Measurements from ENCODE around the gene OST4.

The OST4 gene

DNA sequence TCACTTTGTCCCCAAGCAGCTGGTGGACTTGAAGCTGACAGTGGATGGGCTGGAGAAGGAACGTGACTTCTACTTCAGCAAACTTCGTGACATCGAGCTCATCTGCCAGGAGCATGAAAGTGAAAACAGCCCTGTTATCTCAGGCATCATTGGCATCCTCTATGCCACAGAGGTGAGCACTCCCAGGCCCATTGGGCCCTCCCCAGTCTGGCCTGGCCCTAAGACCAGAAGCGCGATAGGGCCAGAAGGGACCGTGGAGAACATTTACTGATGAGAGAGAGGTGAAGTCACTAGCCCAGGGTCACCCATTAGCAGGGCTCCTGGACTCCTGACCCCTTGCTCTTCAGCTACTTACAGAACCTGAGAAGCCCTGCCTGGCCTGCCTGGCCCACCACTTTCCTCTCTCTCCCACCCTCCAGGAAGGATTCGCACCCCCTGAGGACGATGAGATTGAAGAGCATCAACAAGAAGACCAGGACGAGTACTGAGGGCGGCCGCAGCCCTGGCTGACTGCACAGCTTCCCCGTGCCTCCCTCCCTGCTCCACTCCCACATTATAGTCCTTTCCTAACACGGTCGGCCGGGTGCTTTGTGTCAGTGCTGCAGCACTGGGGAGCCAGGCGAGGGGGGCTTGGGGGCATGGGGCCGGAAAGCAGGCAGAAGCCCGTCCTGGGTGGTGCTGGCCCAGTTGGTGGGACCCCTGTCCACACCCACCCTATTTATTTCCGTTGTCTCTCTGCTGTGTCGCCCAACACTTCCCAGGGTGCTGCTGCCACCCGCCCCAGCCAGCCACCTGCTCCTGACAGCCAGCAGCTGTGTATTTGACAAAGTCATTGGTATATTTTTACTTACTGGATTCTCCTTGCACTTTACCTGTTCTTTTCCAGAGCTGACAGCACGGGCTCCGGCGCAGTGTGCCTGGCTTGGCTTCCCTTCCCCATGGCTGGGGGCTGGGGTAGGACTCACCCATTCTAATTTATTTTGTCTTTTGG, 45.3 kb downstream of the OST4 start:
- peaks cover 4% of the 10 kb centered on the region for H3K4me1 ChIP-seq (ENCODE audit: insufficient read depth, insufficient read length)
- H3K9me3 ChIP-seq (ENCODE audit: insufficient read depth, low read length): no peaks in the 10 kb centered on the region
- no peak for TF ChIP-seq SUZ12 (IDR thresholded peaks at IDR 0.05; ENCODE audit: extremely low read depth, insufficient read depth, insufficient read length)
- TF ChIP-seq YY1 (IDR thresholded peaks at IDR 0.05; ENCODE audit: insufficient read depth, insufficient read length): no peak
- no peak for TF ChIP-seq ZNF274 (IDR thresholded peaks at IDR 0.05; ENCODE audit: low read depth, low read length)
- H3K36me3 ChIP-seq (ENCODE audit: insufficient read depth, insufficient read length, low read length): peaks cover 56% of the 10 kb centered on the region
- no peak for DNase-seq (ENCODE audit: low read depth, low spot score)
- H3K4me3 ChIP-seq (ENCODE audit: insufficient read length, low read depth): no peak overlapping the region
- H3K9ac ChIP-seq (ENCODE audit: insufficient read length, low read depth): no peak overlapping the region
- H3K27me3 ChIP-seq (ENCODE audit: insufficient read depth, insufficient read length): no peaks in the 10 kb centered on the region

- no peak for DNase-seq (ENCODE audit: low read depth, low spot score)
- TF ChIP-seq YY1 (IDR thresholded peaks at IDR 0.05; ENCODE audit: insufficient read depth, insufficient read length) (no peak), ZNF274 (IDR thresholded peaks at IDR 0.05; ENCODE audit: low read depth, low read length) (no peak), SUZ12 (IDR thresholded peaks at IDR 0.05; ENCODE audit: extremely low read depth, insufficient read depth, insufficient read length) (no peak)
- no peaks in the 10 kb centered on the region for H3K9me3 ChIP-seq (ENCODE audit: insufficient read depth, low read length)
- H3K27me3 ChIP-seq (ENCODE audit: insufficient read depth, insufficient read length): no peaks in the 10 kb centered on the region
- H3K36me3 ChIP-seq (ENCODE audit: insufficient read depth, insufficient read length, low read length): peaks cover 50% of the 10 kb centered on the region
- no peak overlapping the region for H3K4me3 ChIP-seq (ENCODE audit: insufficient read length, low read depth)
- peaks cover 7% of the 10 kb centered on the region for H3K4me1 ChIP-seq (ENCODE audit: insufficient read depth, insufficient read length)
- no peak overlapping the region for H3K9ac ChIP-seq (ENCODE audit: insufficient read length, low read depth)
Observed at GRCh38 chr2:27025281-27025800, 46.1 kb downstream of the OST4 start.

GRCh38 chr2:27024812-27025211, 46.6 kb downstream of the OST4 start:
- H3K36me3 ChIP-seq (ENCODE audit: insufficient read depth, insufficient read length, low read length): peaks cover 45% of the 10 kb centered on the region
- TF ChIP-seq SUZ12 (IDR thresholded peaks at IDR 0.05; ENCODE audit: extremely low read depth, insufficient read depth, insufficient read length) (no peak), YY1 (IDR thresholded peaks at IDR 0.05; ENCODE audit: insufficient read depth, insufficient read length) (no peak), ZNF274 (IDR thresholded peaks at IDR 0.05; ENCODE audit: low read depth, low read length) (no peak)
- no peaks in the 10 kb centered on the region for H3K27me3 ChIP-seq (ENCODE audit: insufficient read depth, insufficient read length)
- no peak overlapping the region for H3K9ac ChIP-seq (ENCODE audit: insufficient read length, low read depth)
- H3K4me1 ChIP-seq (ENCODE audit: insufficient read depth, insufficient read length): peaks cover 8% of the 10 kb centered on the region
- no peak overlapping the region for H3K4me3 ChIP-seq (ENCODE audit: insufficient read length, low read depth)
- H3K9me3 ChIP-seq (ENCODE audit: insufficient read depth, low read length): no peaks in the 10 kb centered on the region
- no peak for DNase-seq (ENCODE audit: low read depth, low spot score)

GRCh38 chr2:27024188-27024587, 47.3 kb downstream of the OST4 start:
- H3K4me3 ChIP-seq (ENCODE audit: insufficient read length, low read depth): no peak overlapping the region
- peaks cover 39% of the 10 kb centered on the region for H3K36me3 ChIP-seq (ENCODE audit: insufficient read depth, insufficient read length, low read length)
- no peak for TF ChIP-seq YY1 (IDR thresholded peaks at IDR 0.05; ENCODE audit: insufficient read depth, insufficient read length)
- TF ChIP-seq ZNF274 (IDR thresholded peaks at IDR 0.05; ENCODE audit: low read depth, low read length): no peak
- TF ChIP-seq SUZ12 (IDR thresholded peaks at IDR 0.05; ENCODE audit: extremely low read depth, insufficient read depth, insufficient read length): no peak
- peaks cover 8% of the 10 kb centered on the region for H3K4me1 ChIP-seq (ENCODE audit: insufficient read depth, insufficient read length)
- no peak overlapping the region for H3K9ac ChIP-seq (ENCODE audit: insufficient read length, low read depth)
- no peaks in the 10 kb centered on the region for H3K9me3 ChIP-seq (ENCODE audit: insufficient read depth, low read length)
- H3K27me3 ChIP-seq (ENCODE audit: insufficient read depth, insufficient read length): no peaks in the 10 kb centered on the region
- no peak for DNase-seq (ENCODE audit: low read depth, low spot score)

DNA sequence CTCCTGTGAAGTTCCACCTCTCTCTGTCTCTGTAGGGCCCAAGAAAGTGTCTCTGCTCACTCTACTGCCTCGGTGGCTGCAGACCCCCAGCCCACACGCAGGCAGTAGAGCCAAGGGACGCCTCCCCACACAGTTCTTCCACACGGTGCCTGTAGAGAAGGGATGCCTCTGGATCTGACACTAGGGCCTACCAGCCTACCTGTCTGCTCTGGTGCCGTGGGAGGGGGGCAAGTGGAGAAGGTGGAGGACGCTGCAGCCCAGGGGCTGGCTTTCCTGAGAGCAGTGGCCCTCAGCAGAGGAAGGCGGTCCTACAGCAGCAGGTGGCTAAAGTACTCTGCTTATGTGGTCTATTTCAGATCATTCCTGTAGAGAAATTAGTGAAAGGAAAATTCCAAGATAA, 47.7 kb downstream of the OST4 start:
- Histone ChIP-seq H3K4me3 (ENCODE audit: insufficient read length, low read depth) (no peak overlapping the region), H3K9ac (ENCODE audit: insufficient read length, low read depth) (no peak overlapping the region), H3K9me3 (ENCODE audit: insufficient read depth, low read length) (no peaks in the 10 kb centered on the region), H3K4me1 (ENCODE audit: insufficient read depth, insufficient read length) (peaks cover 8% of the 10 kb centered on the region), H3K27me3 (ENCODE audit: insufficient read depth, insufficient read length) (no peaks in the 10 kb centered on the region), H3K36me3 (ENCODE audit: insufficient read depth, insufficient read length, low read length) (peaks cover 35% of the 10 kb centered on the region)
- TF ChIP-seq YY1 (IDR thresholded peaks at IDR 0.05; ENCODE audit: insufficient read depth, insufficient read length) (no peak), SUZ12 (IDR thresholded peaks at IDR 0.05; ENCODE audit: extremely low read depth, insufficient read depth, insufficient read length) (no peak)
- no peak for DNase-seq (ENCODE audit: low read depth, low spot score)

- no peaks in the 10 kb centered on the region for H3K27me3 ChIP-seq (ENCODE audit: insufficient read depth, insufficient read length)
- H3K9ac ChIP-seq (ENCODE audit: insufficient read length, low read depth): no peak overlapping the region
- peaks cover 35% of the 10 kb centered on the region for H3K36me3 ChIP-seq (ENCODE audit: insufficient read depth, insufficient read length, low read length)
- DNase-seq (ENCODE audit: low read depth, low spot score): no peak
- TF ChIP-seq SUZ12 (IDR thresholded peaks at IDR 0.05; ENCODE audit: extremely low read depth, insufficient read depth, insufficient read length): no peak
- TF ChIP-seq YY1 (IDR thresholded peaks at IDR 0.05; ENCODE audit: insufficient read depth, insufficient read length): no peak
- no peak for TF ChIP-seq ZNF274 (IDR thresholded peaks at IDR 0.05; ENCODE audit: low read depth, low read length)
- no peak overlapping the region for H3K4me3 ChIP-seq (ENCODE audit: insufficient read length, low read depth)
- peaks cover 10% of the 10 kb centered on the region for H3K4me1 ChIP-seq (ENCODE audit: insufficient read depth, insufficient read length)
- no peaks in the 10 kb centered on the region for H3K9me3 ChIP-seq (ENCODE audit: insufficient read depth, low read length)
Observed at GRCh38 chr2:27021253-27022049, 50.0 kb downstream of the OST4 start.
